Large intestine (tissue), 3 donors: Measurements from ENCODE around the gene LTV1. TPM values are rescaled to one million over a fixed set of nuclear protein-coding genes. Genes with fewer than 3 reads are reported as not detected.
A peak's percentile ranks its signal among the peaks of the same experiment; 100 is the strongest.

Experiments used
- DNase-seq, 2 donors: peaks; one replicate each; pipeline versions ENCODE4 v3.0.0 to v3.0.0-alpha.2; 2013
- H3K27ac ChIP-seq: one replicate; pipeline ENCODE4 v1.5.1; 2013; ENCODE audit warnings: low read length
- H3K27me3 ChIP-seq: 2 replicates; pipeline ENCODE4 v1.6.1; 2013; ENCODE audit warnings: low read length; ENCODE audit not compliant: control insufficient read depth, insufficient read depth
- H3K36me3 ChIP-seq: 2 replicates; pipeline ENCODE4 v1.6.1; 2013; ENCODE audit warnings: low read length; ENCODE audit not compliant: control insufficient read depth, insufficient read depth
- H3K4me1 ChIP-seq: one replicate; pipeline ENCODE4 v1.6.1; 2013; ENCODE audit warnings: low read length; ENCODE audit not compliant: control insufficient read depth, insufficient read depth
- H3K4me3 ChIP-seq: one replicate; pipeline ENCODE4 v1.5.1; 2013; ENCODE audit warnings: low read length
- H3K9me3 ChIP-seq: one replicate; pipeline ENCODE4 v1.6.1; 2013; ENCODE audit warnings: mild to moderate bottlenecking, low read depth, low read length, moderate library complexity; ENCODE audit not compliant: control insufficient read depth
- WGBS: methylation state at CpG from one replicate; pipeline ENCODE4 v1.1.5; 2013; ENCODE audit warnings: low lambda C conversion rate; ENCODE audit not compliant: insufficient coverage; 5-methylcytosine and 5-hydroxymethylcytosine counted together
- polyA plus RNA-seq: library from polyadenylated mRNA; unstranded; fragments of 120-200 nt; gene quantifications from one replicate; pipeline ENCODE4 v1.2.1, GENCODE V29; 2013

Gene LTV1
- polyA plus RNA-seq, 1 donor, result 29.2 TPM

DNA sequence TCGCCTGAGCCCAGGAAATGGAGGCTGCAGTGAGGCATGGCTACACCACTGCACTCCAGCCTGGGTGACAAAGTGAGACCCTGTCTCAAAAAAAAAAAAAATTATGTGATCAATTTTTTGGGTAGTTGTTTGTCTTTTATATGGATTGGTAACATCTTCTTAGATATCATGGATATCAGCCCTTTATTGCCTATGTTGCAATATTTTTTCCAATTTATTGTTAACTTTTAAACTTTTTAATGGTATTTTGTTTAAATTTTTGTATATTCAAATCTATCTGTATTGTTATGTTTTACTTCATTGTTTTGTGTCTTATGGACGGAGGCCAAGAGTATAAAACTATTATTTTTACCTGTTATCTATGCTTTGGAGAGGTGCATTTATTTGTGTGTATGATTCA, 32.4 kb upstream of the LTV1 start:
- no peaks in the 10 kb centered on the region for H3K4me1 ChIP-seq
- no peak overlapping the region for H3K27ac ChIP-seq
- peaks cover 29% of the 10 kb centered on the region for H3K36me3 ChIP-seq
- H3K4me3 ChIP-seq, result no peak overlapping the region
- WGBS, result 100% methylated on average over 2 of the region's 2 CpGs
- H3K27me3 ChIP-seq, result no peaks in the 10 kb centered on the region
- H3K9me3 ChIP-seq, result no peaks in the 10 kb centered on the region
- DNase-seq, result no peak

DNA sequence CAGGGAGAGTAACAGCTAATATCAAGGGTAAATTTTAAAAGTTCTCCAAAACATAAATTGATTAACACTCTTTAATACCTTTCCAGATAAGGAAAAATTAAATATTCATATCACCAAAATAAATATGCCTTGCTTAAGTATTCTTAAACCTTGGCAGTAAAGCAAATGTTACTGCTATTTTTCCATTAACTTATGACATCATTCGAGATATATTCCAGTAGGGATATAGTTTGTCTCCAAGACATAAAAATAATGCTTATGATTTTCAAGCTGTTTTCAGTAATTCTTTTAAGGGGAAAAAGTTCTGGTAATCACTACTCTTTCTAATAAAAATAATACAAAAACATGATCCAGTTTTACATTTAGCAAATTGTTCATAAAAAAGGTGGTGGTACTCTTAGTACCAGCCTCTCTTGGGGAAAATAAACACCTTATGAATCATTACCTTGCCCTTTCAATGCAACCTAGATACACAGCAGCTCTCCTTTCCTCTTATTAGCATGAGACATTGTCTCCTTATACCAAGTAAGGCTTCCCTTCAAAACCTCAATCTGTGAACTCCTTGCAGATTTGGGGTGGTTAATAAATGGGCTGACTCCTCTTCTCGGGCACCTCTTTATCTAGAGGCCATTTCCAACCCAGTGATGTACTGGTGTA, 31.5 kb upstream of the LTV1 start:
- peak overlapping the region; percentile 9 for H3K27ac ChIP-seq
- no peaks in the 10 kb centered on the region for H3K27me3 ChIP-seq
- DNase-seq, result no peak
- H3K4me3 ChIP-seq, result no peak overlapping the region
- H3K9me3 ChIP-seq, result no peaks in the 10 kb centered on the region
- WGBS, result 86% methylated on average over 1 of the region's 2 CpGs
- H3K36me3 ChIP-seq, result peaks cover 26% of the 10 kb centered on the region
- no peaks in the 10 kb centered on the region for H3K4me1 ChIP-seq

DNA sequence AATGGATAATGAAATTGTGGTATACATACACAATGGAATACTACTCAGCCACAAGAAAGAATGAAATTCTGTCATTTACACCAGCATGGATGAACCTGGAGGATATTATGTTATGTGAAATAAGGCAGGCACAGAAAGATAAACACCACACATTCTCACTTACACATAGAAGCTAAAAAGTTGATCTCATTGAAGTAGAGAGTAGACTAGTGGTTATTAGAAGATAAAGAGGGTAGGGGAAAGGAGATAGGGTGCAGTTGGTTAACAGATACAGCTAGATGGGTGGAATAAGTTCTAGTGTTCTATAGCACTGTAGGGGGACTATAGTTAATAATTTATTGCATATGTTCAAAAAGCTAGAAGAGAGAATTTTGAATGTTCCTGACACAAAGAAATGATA, 25.5 kb upstream of the LTV1 start:
- no peak for DNase-seq
- Histone ChIP-seq H3K4me1 (no peaks in the 10 kb centered on the region), H3K36me3 (peaks cover 21% of the 10 kb centered on the region), H3K9me3 (no peaks in the 10 kb centered on the region), H3K27ac (no peak overlapping the region), H3K4me3 (no peak overlapping the region), H3K27me3 (no peaks in the 10 kb centered on the region)

DNA sequence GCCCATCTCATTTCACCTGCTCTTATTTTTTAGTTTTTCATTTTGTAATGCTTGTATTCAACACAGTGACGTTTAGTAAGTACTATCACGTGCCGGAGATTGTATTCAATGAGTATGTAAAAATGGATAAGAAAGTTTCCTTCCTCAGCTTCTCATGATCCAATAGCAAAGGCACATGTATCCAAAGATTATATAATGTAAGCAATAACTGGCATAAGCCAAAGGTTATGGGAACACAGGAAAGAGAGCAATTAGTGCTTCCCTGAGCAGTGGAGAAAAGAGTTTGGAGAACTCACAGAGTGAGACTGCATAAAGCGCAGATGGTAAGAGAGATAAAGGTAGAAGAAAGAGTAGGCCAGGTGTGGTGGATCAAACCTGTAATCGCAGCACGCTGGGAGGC, 21.8 kb upstream of the LTV1 start:
- Histone ChIP-seq H3K4me3 (no peak overlapping the region), H3K27me3 (no peaks in the 10 kb centered on the region), H3K27ac (no peak overlapping the region), H3K36me3 (peaks cover 22% of the 10 kb centered on the region), H3K9me3 (no peaks in the 10 kb centered on the region), H3K4me1 (no peaks in the 10 kb centered on the region)
- DNase-seq, result no peak
- 100% methylated on average over 4 of the region's 6 CpGs for WGBS

DNA sequence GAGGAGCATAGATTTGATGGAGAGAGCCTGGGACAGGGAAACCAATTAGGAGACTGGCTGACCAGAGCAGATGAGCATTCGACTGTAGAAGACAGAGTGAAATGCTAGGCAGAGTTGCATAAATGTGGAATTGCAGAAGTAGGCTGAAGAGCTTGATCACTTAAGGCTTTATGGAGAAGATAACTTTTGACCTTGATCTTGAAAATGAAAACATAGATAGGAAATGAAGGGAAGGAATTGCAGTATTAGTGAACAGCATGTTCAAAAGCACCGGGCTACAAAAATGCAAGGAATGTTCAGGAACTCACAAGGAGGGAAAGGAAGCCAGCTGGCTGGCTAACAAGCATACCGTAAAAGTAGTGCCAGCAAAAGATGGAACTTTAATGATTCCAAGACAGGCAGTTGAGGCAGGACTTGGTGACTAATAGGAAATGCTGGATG, 20.5 kb upstream of the LTV1 start:
- Histone ChIP-seq H3K9me3 (no peaks in the 10 kb centered on the region), H3K36me3 (peaks cover 20% of the 10 kb centered on the region), H3K4me1 (no peaks in the 10 kb centered on the region), H3K4me3 (no peak overlapping the region), H3K27me3 (no peaks in the 10 kb centered on the region), H3K27ac (no peak overlapping the region)
- no peak for DNase-seq
- WGBS, result 83% methylated on average over 2 of the region's 3 CpGs

DNA sequence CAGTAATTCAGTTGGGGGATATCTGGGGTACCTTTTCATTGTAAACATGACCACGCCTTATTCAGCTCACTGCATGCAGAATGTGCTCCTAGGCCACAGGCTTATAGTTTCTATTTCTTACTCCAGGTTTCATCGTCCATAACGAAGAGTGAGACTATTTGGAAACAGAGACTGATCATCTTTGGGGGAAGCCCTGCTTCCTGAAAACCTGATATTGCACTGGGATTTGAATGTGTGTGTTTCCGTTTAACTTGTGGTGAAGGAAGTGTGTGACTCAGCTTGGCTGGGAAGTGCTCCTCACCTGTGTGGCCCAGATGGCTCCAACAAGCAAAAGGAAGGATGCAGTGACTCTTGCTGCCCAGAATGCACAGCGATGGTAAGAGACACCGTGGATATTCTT, 19.6 kb upstream of the LTV1 start:
- no peak overlapping the region for H3K4me3 ChIP-seq
- DNase-seq, result no peak
- no peaks in the 10 kb centered on the region for H3K9me3 ChIP-seq
- H3K27ac ChIP-seq, result no peak overlapping the region
- H3K4me1 ChIP-seq, result no peaks in the 10 kb centered on the region
- peaks cover 16% of the 10 kb centered on the region for H3K36me3 ChIP-seq
- no CpG with 5 or more reads among the region's 6 CpGs for WGBS
- no peaks in the 10 kb centered on the region for H3K27me3 ChIP-seq

DNA sequence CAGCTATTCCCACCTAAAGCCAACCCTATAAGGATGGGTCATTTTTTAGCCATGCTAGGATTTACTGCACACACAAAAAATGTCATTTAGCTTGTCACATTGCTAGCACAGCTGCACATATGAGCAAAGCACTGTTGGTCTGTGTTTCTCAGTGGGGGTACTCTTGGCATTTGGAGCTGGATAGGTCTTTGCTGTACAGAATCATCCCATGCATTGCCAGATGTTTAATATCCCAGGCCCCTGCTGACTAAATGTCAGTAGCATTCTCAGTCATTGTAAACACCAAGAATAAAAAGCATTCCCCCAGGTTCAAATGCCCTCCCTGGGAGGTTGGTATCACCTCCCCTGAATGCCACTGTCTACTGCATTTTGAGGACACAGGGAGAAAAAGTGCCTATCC, 14.6 kb upstream of the LTV1 start:
- no peak for DNase-seq

DNA sequence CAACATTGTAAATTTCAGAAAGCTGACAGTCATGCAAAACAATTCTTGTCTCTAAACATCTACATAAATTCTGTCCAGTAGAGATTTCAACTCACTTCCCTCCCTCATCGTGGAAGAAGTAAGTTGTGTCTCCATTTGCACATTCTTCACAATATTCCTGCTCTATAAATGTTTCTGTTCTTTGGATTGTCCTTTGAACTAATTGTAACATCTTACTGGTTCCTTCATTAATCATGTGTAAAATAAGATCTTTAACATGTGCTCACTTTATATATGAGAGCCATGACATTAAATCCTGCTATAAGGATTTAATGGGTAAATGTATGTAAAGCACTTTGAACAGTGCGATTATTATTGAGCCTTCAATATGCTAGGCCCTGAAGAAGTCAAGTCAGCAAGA, 7.0 kb upstream of the LTV1 start:
- Histone ChIP-seq H3K4me1 (peaks cover 16% of the 10 kb centered on the region), H3K27me3 (no peaks in the 10 kb centered on the region), H3K9me3 (no peaks in the 10 kb centered on the region), H3K36me3 (no peaks in the 10 kb centered on the region), H3K27ac (no peak overlapping the region), H3K4me3 (no peak overlapping the region)
- WGBS, result 40% methylated on average over 1 of the region's 2 CpGs
- DNase-seq, result no peak

More for the DNA sequence above, 14.6 kb upstream of the LTV1 start:
- H3K36me3 ChIP-seq, result peaks cover 3% of the 10 kb centered on the region
- no peaks in the 10 kb centered on the region for H3K4me1 ChIP-seq
- H3K4me3 ChIP-seq, result no peak overlapping the region
- H3K9me3 ChIP-seq, result no peaks in the 10 kb centered on the region
- H3K27me3 ChIP-seq, result no peaks in the 10 kb centered on the region
- no peak overlapping the region for H3K27ac ChIP-seq

DNA sequence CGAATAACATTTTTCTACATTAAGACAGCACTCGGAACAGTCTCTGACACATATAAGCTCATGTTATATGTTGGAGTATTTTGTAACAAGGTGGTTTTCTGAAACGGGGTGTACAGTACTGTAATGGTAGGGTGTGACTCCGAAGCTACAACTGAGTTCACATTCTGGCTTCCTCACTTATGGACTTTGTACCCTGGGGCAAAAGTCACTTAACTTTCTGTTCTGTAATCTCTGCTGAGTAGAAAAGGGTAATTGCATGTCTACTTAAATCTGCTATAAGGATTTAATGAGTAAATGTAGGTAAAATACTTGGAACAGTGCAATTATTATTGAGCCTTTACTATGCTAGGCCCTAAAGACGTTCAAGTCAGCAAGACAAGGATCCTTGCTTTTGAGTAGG, 4.7 kb upstream of the LTV1 start:
- no peaks in the 10 kb centered on the region for H3K27me3 ChIP-seq
- H3K36me3 ChIP-seq, result no peaks in the 10 kb centered on the region
- DNase-seq, result peak; percentile 90 to 96
- H3K9me3 ChIP-seq, result no peaks in the 10 kb centered on the region
- WGBS, result 60% methylated on average over 1 of the region's 5 CpGs
- H3K4me1 ChIP-seq, result peaks cover 16% of the 10 kb centered on the region
- peak overlapping the region; percentile 87 for H3K27ac ChIP-seq
- no peak overlapping the region for H3K4me3 ChIP-seq

DNA sequence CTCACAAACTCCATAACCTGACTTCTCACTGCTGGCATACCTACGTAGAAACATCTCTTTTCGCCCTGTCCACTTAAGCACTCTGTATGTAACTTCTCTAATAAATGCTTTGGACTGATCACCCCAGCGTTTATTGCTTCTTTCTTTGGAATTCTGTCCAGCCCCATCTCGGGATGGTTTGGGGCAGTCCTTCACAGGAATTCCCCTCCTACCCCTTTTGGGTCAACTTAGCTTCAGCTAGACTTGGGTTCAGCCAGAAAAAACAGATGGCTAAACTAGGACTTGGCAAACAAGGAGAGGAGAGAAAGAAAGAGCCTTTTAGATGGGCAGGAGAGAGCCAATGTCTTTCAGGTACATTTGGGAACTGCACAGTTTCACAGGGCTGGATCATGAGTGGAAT, 3.9 kb upstream of the LTV1 start:
- 37% methylated on average over 2 of the region's 4 CpGs for WGBS
- Histone ChIP-seq H3K27ac (peak overlapping the region; percentile 87), H3K4me1 (peaks cover 19% of the 10 kb centered on the region), H3K27me3 (no peaks in the 10 kb centered on the region), H3K9me3 (no peaks in the 10 kb centered on the region), H3K4me3 (no peak overlapping the region), H3K36me3 (no peaks in the 10 kb centered on the region)
- DNase-seq, result no peak

DNA sequence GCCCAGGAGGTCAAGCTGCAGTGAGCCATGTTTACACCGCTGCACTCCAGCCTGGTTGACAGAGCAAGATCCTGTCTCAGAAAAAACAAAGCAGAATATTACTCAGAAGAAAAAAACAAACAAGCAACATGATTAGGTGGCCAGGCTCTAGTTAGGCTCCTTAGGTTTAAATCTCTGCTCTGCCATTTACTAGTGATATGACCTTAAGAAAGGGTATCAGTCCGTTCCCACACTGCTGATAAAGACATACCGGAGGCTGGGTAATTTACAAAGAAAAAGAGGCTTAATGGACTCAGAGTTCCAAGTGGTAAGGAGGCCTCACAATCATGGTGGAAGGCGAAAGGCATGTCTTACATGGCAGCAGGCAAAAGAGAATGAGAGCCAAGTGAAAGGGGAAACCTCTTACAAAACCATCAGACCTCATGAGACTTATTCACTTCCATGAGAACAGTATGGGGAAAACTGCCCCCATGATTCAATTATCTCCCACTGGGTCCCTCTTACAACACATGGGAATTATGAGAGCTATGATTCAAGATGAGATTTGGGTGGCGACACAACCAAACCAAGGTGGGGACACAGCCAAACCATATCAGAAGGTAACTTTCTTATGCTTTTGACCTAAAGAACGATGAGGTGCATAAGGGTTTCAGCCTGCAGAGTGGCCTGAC, 2.4 kb upstream of the LTV1 start:
- peaks cover 10% of the 10 kb centered on the region for H3K36me3 ChIP-seq

More for the DNA sequence above, 2.4 kb upstream of the LTV1 start:
- WGBS, result 93% methylated on average over 2 of the region's 6 CpGs
- no peaks in the 10 kb centered on the region for H3K27me3 ChIP-seq
- no peaks in the 10 kb centered on the region for H3K9me3 ChIP-seq
- DNase-seq, result no peak
- peaks cover 24% of the 10 kb centered on the region for H3K4me1 ChIP-seq
- no peak overlapping the region for H3K27ac ChIP-seq
- H3K4me3 ChIP-seq, result no peak overlapping the region
